DMS 273 treated with DMSO at 0.1 percent for 48 hours (cell line): Measurements from ENCODE around the gene NR4A1.

Experiments
- DNase-seq: peaks from one replicate; lab custom pipeline; 2025; lab: John Stamatoyannopoulos, UW

The NR4A1 gene

GRCh38 chr12:52079576-52080402 lies 28.5 kb downstream of the NR4A1 start, which contains the start of gene SMIM41:
Gene SMIM41, plus strand, starts transcription at chr12:52079704. Its CDS starts 76 bp downstream, at chr12:52079780.
- DNase-seq = no peak

GRCh38 chr12:52080403-52081251 lies 29.4 kb downstream of the NR4A1 start:
- no peak for DNase-seq

DNA sequence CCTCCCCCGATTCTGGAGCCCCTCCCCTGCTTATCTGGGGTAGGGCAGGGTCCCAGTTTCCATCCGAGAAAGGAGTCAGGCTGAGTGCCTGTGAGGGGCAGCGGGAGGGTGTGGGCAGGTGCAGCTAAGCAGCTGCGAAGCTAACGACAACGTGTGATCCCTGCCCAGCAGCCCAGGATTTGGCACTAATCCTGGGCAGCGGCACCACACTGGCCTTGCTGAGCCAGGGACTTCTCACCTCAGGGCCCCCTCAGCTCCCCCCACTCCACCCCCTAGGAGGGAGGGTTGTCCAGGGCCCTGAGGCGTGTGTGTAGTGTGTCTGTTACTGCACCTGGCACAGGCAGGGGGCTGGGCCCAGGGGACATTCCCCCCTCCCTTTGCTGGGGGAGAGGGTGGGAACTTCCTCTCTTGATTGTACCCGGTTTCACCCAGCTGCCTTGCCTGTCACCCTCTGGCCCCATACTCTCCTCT lies 30.1 kb downstream of the NR4A1 start:
- no peak for DNase-seq

- no peak for DNase-seq
These were observed 30.9 kb downstream of the NR4A1 start for GRCh38 chr12:52082026-52082668.

DNA sequence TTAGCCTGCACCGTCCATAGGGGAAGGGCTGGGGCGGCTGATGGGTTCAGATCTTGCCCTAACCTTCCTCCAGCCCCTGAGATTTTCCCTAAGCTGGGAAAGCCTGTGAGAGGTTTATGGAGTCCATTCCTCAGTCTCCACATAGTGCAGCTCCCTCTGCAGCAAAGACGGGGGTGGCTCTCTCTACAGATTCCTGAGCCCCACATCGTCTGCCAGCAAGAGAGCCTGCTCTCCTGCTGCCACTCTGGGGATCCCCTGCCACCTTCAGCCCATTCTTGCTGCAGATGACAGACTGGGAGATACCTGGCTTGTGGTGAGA lies 31.4 kb downstream of the NR4A1 start:
- no peak for DNase-seq

- DNase-seq = no peak
These were observed 31.9 kb downstream of the NR4A1 start for GRCh38 chr12:52082988-52083637.

DNA sequence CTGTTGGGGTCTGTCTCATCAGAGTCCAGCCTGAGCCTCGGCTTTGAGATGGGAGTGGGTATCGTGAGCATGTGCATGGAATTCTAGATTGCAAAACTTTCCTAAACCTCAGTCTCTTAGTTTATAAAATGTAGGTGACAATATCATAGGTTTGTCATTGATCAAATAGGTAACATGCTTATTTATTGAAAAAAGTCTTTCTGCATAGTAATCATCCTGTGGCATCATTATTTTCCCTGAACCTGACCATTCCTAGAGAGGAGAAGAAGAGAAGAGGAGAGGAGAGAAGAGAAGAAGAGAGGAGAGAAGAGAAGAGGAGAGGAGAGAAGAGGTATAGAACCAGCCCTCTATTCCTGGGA lies 32.4 kb downstream of the NR4A1 start:
- no peak for DNase-seq

DNA sequence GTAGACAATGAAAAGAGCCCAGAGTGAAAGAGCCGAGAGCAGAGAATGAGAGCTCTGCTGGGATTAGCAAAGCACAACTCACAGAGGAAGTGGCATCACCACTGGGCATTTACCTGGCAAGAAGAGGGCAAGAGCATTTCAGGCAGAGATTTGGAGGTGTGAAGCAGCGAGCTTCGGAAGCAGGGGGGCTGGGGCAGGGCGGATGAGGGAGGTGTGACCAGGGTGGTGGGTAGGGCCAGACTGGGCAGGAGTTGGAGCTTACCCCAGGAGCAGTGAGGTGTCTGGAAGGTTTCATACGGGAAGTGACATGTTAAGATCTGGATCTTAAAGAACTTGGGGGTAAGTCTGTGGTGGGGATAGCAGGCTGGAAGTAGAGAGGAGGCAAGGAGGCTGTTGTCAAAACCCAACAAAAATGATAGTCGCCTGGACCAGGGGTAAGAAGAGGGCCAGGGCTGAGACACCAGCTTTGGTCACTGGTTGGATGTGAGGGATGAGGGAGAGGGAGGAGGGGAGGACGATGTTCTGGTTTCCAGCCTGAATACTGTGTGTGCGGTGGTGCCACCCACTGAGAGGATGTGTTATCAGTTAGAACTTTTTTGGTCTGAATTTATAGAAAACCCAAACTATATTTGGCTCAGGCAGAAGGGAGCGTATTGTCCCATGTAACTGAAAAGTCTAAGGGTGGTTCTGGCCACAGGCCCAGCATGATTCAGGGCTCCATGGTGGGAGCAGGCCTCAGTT lies 33.4 kb downstream of the NR4A1 start:
- no peak for DNase-seq

- DNase-seq = no peak
These were observed 34.5 kb downstream of the NR4A1 start for GRCh38 chr12:52085682-52086180.

DNA sequence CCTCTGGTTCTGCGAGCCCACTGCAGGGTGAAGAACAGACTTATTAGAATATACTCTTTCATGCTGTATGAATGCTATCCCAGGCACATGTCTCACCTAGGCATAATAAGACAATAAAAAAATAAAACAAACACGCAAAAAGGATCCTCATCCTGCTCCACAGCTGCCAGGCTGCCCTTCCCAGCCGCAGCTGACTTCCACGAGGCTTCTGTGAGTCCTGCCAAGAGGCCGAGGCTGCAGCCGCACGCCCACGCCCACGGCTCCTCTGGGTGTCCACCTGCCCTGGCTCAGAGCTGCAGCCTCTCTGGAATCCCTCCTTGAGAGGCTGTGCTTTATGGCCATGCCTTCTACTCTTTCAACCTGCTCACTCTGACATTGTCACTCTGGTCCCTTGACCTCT lies 35.1 kb downstream of the NR4A1 start:
- no peak for DNase-seq

- no peak for DNase-seq
These were observed 35.9 kb downstream of the NR4A1 start for GRCh38 chr12:52086944-52087835.

DNA sequence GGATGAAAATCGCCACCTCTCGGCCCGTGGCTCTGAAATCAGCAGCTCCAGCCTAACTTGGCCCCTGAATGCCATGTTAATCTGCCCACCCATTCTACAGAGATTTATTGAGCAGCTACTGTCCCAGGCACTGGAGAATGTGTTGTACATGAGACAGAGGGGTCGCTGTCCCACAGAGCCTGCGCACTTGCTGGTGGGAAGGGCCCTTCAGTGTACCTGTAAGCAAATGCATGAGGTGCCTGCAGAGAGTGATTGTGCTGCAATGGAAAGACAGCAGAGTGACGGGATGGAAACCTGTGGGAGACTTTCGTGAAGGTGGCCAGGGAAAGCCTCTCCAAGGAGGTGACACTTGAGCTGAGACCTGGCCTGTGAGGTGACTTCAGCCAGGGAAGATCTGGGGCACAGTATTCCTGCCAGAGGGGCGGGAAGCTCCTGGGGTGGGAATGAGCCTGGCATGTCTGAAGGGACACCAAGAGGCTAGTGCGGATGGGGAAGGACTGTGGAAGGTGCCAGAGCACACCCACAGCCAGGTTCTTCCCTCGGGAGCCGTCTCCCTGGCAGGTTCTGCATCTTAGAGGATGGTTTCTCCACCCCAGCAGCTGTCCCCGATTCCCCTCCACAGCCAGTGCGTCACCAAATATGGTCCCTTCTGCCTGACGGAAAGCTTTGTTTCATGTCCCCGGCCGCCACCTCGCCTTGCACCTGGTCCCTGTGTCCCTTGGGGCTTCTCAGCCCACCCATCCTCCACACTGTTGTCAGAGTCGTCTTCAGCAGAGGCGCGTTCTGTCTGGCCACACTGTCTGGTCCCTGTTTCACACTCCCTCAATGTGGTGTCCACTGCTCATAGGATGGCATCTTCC lies 36.9 kb downstream of the NR4A1 start:
- DNase-seq = no peak

DNA sequence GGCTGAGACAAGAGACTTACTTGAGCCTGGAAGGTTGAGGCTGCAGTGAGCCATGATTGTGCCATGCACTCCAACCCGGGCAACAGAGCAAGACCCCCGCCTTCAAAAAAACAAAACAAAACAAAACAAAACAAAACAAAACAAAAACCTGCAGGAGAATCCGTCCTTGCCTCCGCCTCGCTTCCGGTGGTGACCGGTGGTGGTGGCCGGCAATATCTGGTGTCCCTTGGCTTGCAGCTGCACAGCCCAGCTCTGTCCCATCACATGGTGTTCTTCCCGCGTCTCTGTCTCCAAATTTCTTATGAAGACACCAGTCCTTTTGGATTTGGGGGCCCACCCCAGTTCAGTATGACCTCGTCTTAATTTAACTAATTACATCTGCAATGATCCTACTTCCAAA lies 38.2 kb downstream of the NR4A1 start:
- no peak for DNase-seq

GRCh38 chr12:52090291-52090690 lies 39.0 kb downstream of the NR4A1 start:
- DNase-seq = no peak

DNA sequence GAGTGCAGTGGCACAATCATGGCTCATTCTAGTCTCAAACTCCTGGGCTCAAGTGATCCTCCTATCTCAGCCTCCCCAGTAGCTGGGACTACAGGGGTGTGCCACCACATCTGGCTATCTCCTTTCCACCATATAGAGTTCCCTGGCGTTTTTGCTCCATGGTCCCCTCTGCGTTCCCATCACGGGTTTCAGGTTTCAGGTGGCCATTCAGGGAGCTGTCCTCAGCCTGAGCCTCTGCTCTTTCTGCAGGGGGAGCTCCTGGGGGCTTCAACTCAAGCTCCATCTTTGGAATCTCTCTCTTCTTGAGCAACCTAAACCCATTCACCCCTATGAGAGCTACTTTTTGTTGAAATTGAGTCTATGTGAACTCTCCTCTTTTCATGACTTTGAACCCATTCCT lies 39.8 kb downstream of the NR4A1 start:
- no peak for DNase-seq

DNA sequence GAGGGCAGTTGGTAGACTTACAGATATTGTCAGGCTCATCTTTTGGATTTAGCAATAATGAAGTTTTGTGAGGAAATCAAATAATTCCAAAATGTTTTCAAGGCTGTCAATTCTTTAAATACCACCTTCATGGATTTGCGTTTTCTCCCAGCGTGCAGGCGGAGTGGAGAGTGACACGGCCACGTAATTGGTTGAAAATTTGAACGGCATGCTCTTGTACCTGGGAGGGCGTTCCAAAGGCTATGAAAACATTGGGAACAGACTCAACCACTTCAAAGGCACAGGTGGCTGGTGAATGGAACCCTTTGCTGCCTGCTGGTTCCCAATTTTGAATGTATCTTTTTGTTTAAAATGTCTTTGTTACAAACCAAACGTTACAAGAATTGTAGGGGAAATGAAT lies 40.6 kb downstream of the NR4A1 start:
- no peak for DNase-seq

DNA sequence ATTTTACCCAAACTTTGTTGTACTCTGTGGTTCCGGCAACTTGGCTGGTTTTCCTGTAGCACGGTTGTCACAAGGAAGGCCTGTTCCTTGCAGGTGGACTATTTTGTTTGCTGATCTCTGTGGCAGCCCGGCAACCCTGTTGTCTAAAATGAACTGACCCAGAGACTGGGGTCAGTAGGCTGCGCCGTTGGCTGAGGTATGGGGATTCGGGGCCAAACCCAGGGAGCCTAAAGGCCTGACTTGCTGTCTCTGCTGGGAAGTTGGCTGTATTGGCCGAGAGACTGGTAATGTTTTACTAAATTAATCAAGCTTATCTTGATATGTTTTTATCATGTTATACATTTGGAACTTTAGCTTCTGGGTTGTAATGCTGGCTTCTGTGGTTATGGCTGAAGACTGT lies 42.1 kb downstream of the NR4A1 start:
- no peak for DNase-seq

DNA sequence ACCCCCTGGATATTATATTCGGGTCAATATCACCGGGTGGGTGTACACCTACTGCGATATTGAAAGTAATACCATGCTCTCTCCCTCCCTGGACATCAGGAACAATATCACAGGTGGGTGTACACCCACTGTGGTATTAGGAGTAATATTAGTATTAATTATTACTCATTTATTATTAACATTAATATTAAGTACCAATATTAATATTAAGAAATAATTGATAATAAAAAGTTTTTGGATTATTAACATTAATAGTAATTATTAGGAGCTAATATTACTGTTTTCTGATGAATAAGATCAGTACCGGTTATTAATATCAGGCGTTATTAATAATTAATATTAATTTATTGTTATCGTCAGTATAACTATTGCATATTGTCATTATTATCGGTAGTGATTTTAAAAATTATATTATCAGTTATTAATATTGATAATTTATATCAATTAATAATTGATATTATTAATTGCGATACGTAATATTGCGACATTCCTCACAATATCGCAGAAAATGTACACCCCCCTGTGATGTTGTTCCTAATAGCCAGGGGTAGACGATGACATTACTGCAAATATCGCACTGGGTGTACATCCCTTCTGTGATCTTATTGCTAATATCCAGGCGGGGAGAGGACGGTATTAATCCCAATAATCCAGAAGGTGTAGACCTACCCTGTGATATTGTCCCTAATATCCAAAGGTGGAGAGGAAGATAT lies 45.2 kb downstream of the NR4A1 start:
- DNase-seq = no peak
